ENCODE results near the gene MCTS1. TPM values are rescaled to one million over a fixed set of nuclear protein-coding genes. Genes with fewer than 3 reads are reported as not detected.

Gene MCTS1
- total and polyA plus RNA-seq, 4 donors = 12.1 to 56.1 (median 25.1) TPM

DNA sequence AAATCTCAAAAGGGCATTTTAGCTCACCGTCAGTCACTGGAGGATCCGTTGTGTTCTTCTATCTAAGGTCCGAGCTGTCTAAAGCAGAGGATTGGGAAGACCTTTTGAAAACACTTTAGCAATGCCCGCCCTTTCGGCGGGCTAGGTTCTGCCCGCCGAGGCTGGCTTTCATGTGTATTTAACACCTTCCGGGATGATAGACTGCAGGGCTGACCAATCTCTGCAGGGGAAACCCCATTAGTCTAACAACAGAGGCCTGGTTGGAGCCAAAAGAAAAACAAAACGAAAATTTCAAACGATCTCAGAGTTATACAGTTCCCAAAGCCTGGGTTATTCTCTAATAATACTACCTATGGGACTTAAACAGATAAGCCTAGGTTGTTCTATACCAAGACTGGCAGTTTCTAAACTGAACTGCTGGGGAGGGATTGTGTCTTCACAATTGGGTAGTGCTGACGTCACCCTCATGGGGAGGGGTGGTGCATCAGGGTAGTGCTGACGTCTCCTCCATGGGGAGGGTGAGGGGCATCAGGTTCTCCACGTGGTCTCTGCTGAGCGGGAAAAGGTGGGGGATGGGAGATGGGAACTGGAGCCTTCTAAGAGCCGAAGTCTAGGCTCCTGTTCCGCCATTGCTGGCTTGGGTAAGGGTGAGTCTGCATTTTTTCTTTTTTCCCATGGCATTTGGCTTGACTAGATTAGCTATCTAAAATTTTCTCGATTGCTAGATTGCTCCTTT, 28.4 kb upstream of the MCTS1 start:
- Histone ChIP-seq H3K9me3 (ENCODE audit: control insufficient read depth in 4 of 4, low read length in 3 of 4) (no peaks in the 10 kb centered on the region), H3K27me3 (ENCODE audit: control insufficient read depth in 4 of 4, insufficient read depth in 4 of 4, low read length in 3 of 4) (no peaks in the 10 kb centered on the region), H3K9ac (ENCODE audit: low read depth in 1 of 2, low read length in 2 of 2) (no peak overlapping the region), H3K4me1 (ENCODE audit: control insufficient read depth in 4 of 4, insufficient read depth in 4 of 4, low read length in 3 of 4) (no peaks in the 10 kb centered on the region), H3K27ac (ENCODE audit: low read depth in 1 of 2, low read length in 2 of 2) (no peak overlapping the region), H3K36me3 (ENCODE audit: control insufficient read depth in 4 of 4, insufficient read depth in 3 of 4, low read depth in 1 of 4, low read length in 3 of 4) (no peaks in the 10 kb centered on the region), H3K4me3 (ENCODE audit: low read depth in 1 of 3, low read length in 3 of 3) (no peak overlapping the region)
- DNase-seq (ENCODE audit: low spot score) = no peak
- 86% methylated on average over 18 of the region's 18 CpGs for WGBS
- TF ChIP-seq HNF4A (conservative IDR thresholded peaks at IDR 0.05) = no peak
- TF ChIP-seq NR2F2 (IDR thresholded peaks at IDR 0.05) = no peak
- no peak for TF ChIP-seq RAD21 (IDR thresholded peaks at IDR 0.05)
- no peak for TF ChIP-seq FOXA2 (IDR thresholded peaks at IDR 0.05)
- TF ChIP-seq, protein P1, sequence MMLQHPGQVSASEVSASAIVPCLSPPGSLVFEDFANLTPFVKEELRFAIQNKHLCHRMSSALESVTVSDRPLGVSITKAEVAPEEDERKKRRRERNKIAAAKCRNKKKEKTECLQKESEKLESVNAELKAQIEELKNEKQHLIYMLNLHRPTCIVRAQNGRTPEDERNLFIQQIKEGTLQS (IDR thresholded peaks at IDR 0.05) = no peak
- no peak for TF ChIP-seq SP1 (IDR thresholded peaks at IDR 0.05)
- TF ChIP-seq EGR1 (IDR thresholded peaks at IDR 0.05; ENCODE audit: low read depth in 2 of 2) = no peak
- no peak for TF ChIP-seq HNF4G (IDR thresholded peaks at IDR 0.05)
- no peak for TF ChIP-seq RXRA (IDR thresholded peaks at IDR 0.05)
- TF ChIP-seq FOXA1 (IDR thresholded peaks at IDR 0.05) = no peak
- no peak for TF ChIP-seq REST (IDR thresholded peaks at IDR 0.05)
- no peak for TF ChIP-seq GABPA (IDR thresholded peaks at IDR 0.05 in 1 of 2, conservative IDR thresholded peaks at IDR 0.05 in 1 of 2)

DNA sequence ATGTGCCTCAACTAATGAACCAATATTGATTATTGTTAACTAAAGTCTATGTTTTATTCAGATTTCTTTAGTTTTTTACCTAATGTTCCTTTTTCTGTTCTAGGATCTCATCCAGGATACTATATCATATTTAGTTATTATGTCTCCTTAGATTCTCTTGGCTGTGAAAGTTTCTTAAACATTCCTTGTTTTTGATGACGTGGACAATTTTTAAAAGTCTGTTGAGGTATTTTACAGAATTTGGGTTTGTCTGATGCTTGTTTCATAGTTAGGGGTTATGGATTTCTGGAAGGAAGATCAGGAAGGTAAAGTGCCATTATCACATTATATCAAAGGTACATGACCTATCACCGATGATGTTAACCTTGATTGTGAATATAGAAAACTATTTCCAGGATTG, 18.2 kb upstream of the MCTS1 start:
- WGBS = 95% methylated on average over 2 of the region's 2 CpGs
- H3K4me1 ChIP-seq (ENCODE audit: control insufficient read depth in 4 of 4, insufficient read depth in 4 of 4, low read length in 3 of 4) = no peaks in the 10 kb centered on the region

More for the DNA sequence above, 18.2 kb upstream of the MCTS1 start:
- no peak for TF ChIP-seq REST (IDR thresholded peaks at IDR 0.05)
- TF ChIP-seq HNF4G (IDR thresholded peaks at IDR 0.05) = no peak
- no peak for TF ChIP-seq EGR1 (IDR thresholded peaks at IDR 0.05; ENCODE audit: low read depth in 2 of 2)
- TF ChIP-seq GABPA (IDR thresholded peaks at IDR 0.05 in 1 of 2, conservative IDR thresholded peaks at IDR 0.05 in 1 of 2) = no peak
- no peak for TF ChIP-seq JUND (IDR thresholded peaks at IDR 0.05)
- no peak for TF ChIP-seq TAF1 (conservative IDR thresholded peaks at IDR 0.05)
- TF ChIP-seq, protein P1 (IDR thresholded peaks at IDR 0.05) = no peak
- H3K27ac ChIP-seq (ENCODE audit: low read depth in 1 of 2, low read length in 2 of 2) = no peak overlapping the region
- no peak overlapping the region for H3K9ac ChIP-seq (ENCODE audit: low read depth in 1 of 2, low read length in 2 of 2)
- no peak for DNase-seq (ENCODE audit: low spot score)
- peaks cover 0 to 2% (median 0%) of the 10 kb centered on the region in 4 donors for H3K36me3 ChIP-seq (ENCODE audit: control insufficient read depth in 4 of 4, insufficient read depth in 3 of 4, low read depth in 1 of 4, low read length in 3 of 4)
- no peak overlapping the region for H3K4me3 ChIP-seq (ENCODE audit: low read depth in 1 of 3, low read length in 3 of 3)
- no peaks in the 10 kb centered on the region for H3K9me3 ChIP-seq (ENCODE audit: control insufficient read depth in 4 of 4, low read length in 3 of 4)
- H3K27me3 ChIP-seq (ENCODE audit: control insufficient read depth in 4 of 4, insufficient read depth in 4 of 4, low read length in 3 of 4) = no peaks in the 10 kb centered on the region
